Glutamatergic neuron (in vitro differentiated cells): ENCODE results near the gene EHF. TPM values are rescaled to one million over a fixed set of nuclear protein-coding genes. Genes with fewer than 3 reads are reported as not detected.

Experiments used
- DNase-seq: peaks from one replicate; pipeline ENCODE4 v3.0.0; 2022
- H3K27ac Mint-ChIP-seq: one replicate; pipeline ENCODE4 v1.8.0; 2020; ENCODE audit warnings: mild to moderate bottlenecking, mixed read lengths, inconsistent platforms; ENCODE audit not compliant: unreplicated experiment
- H3K27me3 Mint-ChIP-seq: one replicate; pipeline ENCODE4 v1.8.0; 2020; ENCODE audit warnings: mild to moderate bottlenecking, moderate library complexity, mixed read lengths, inconsistent platforms; ENCODE audit not compliant: unreplicated experiment
- H3K36me3 Mint-ChIP-seq: one replicate; pipeline ENCODE4 v1.8.0; 2020; ENCODE audit warnings: mild to moderate bottlenecking, mixed read lengths, inconsistent platforms; ENCODE audit not compliant: unreplicated experiment
- H3K4me1 Mint-ChIP-seq: one replicate; pipeline ENCODE4 v1.8.0; 2020; ENCODE audit warnings: mild to moderate bottlenecking, low read depth, mixed read lengths, inconsistent platforms; ENCODE audit not compliant: unreplicated experiment
- H3K4me3 Mint-ChIP-seq: one replicate; pipeline ENCODE4 v1.8.0; 2020; ENCODE audit warnings: mild to moderate bottlenecking, mixed read lengths, inconsistent platforms; ENCODE audit not compliant: unreplicated experiment
- H3K9me3 Mint-ChIP-seq: one replicate; pipeline ENCODE4 v1.8.0; 2020; ENCODE audit warnings: mild to moderate bottlenecking, moderate library complexity, mixed read lengths, inconsistent platforms; ENCODE audit not compliant: unreplicated experiment
- CTCF ChIP-seq: fragments of 200-600 bp; sonication (generic); IDR thresholded peaks from one replicate; pipeline ENCODE4 v1.5.0; 2021; ENCODE audit not compliant: partially characterized antibody, unreplicated experiment
- long read RNA-seq: library from polyadenylated mRNA; unstranded; transcript quantifications from one replicate; pipeline ENCODE4 v2.0.0, GENCODE V29; 2020; ENCODE audit not compliant: unreplicated experiment
- total RNA-seq: library from RNA; stranded (reverse); fragmentation: NEBNext Ultra II Directional; extraction: Animal tissue kit (Norgen Biotek cat#: 25700); gene quantifications from one replicate; pipeline ENCODE4 v1.2.1, GENCODE V29; 2021; ENCODE audit not compliant: unreplicated experiment

EHF gene
- total RNA-seq, result not detected
- long read RNA-seq, result 0 reads

- Mint-ChIP-seq H3K4me1 (peaks cover 2% of the 10 kb centered on the region), H3K4me3 (no peak within 1 kb of the TSS), H3K27me3 (no peaks in the 10 kb centered on the region), H3K36me3 (no peaks in the 10 kb centered on the region), H3K9me3 (no peaks in the 10 kb centered on the region), H3K27ac (no peak within 1 kb of the TSS)
- TF ChIP-seq CTCF, result no peak
- no peak for DNase-seq
Observed at GRCh38 chr11:34620820-34621792, at the start of gene EHF. EHF (plus strand) TSS chr11:34621093; CDS start chr11:34642631, 21,538 bp downstream.

GRCh38 chr11:34573537-34573936 lies 47.4 kb upstream of the EHF start:
- peaks cover 3% of the 10 kb centered on the region for H3K27me3 Mint-ChIP-seq
- H3K36me3 Mint-ChIP-seq, result no peaks in the 10 kb centered on the region
- DNase-seq, result no peak
- H3K4me3 Mint-ChIP-seq, result no peak overlapping the region
- no peak overlapping the region for H3K27ac Mint-ChIP-seq
- no peaks in the 10 kb centered on the region for H3K4me1 Mint-ChIP-seq
- TF ChIP-seq CTCF, result no peak
- no peaks in the 10 kb centered on the region for H3K9me3 Mint-ChIP-seq

GRCh38 chr11:34575261-34575660 lies 45.6 kb upstream of the EHF start:
- no peak overlapping the region for H3K4me3 Mint-ChIP-seq

GRCh38 chr11:34575671-34576070 lies 45.2 kb upstream of the EHF start:
- Mint-ChIP-seq H3K27ac (no peak overlapping the region), H3K27me3 (no peaks in the 10 kb centered on the region), H3K4me3 (no peak overlapping the region), H3K9me3 (no peaks in the 10 kb centered on the region), H3K4me1 (no peaks in the 10 kb centered on the region), H3K36me3 (no peaks in the 10 kb centered on the region)
- no peak for TF ChIP-seq CTCF
- DNase-seq, result no peak

More at GRCh38 chr11:34575261-34575660, 45.6 kb upstream of the EHF start:
- DNase-seq, result no peak
- TF ChIP-seq CTCF, result no peak
- H3K9me3 Mint-ChIP-seq, result no peaks in the 10 kb centered on the region
- peaks cover 2% of the 10 kb centered on the region for H3K27me3 Mint-ChIP-seq
- no peaks in the 10 kb centered on the region for H3K36me3 Mint-ChIP-seq
- H3K27ac Mint-ChIP-seq, result no peak overlapping the region
- H3K4me1 Mint-ChIP-seq, result no peaks in the 10 kb centered on the region

GRCh38 chr11:34576331-34576730 lies 44.6 kb upstream of the EHF start:
- no peaks in the 10 kb centered on the region for H3K9me3 Mint-ChIP-seq
- no peaks in the 10 kb centered on the region for H3K27me3 Mint-ChIP-seq
- H3K27ac Mint-ChIP-seq, result no peak overlapping the region
- DNase-seq, result no peak
- H3K36me3 Mint-ChIP-seq, result no peaks in the 10 kb centered on the region
- TF ChIP-seq CTCF, result no peak
- H3K4me3 Mint-ChIP-seq, result no peak overlapping the region
- H3K4me1 Mint-ChIP-seq, result no peaks in the 10 kb centered on the region
